Keratinocyte (primary cell): ENCODE data around the gene KSR1. TPM values are rescaled to one million over a fixed set of nuclear protein-coding genes. Genes with fewer than 3 reads are reported as not detected.

Experiments used
- DNase-seq: peaks from one replicate; pipeline ENCODE4 v3.0.0-alpha.2; 2011; ENCODE audit warnings: low read depth, missing footprints, low spot score
- FAIRE-seq: peaks from 2 replicates; lab custom pipeline; 2011; peaks lifted over from hg19 to GRCh38; lab: Jason Lieb, UNC
- H2AFZ ChIP-seq: 2 replicates; pipeline ENCODE4 v1.6.0; 2012; ENCODE audit warnings: low read length, control low read depth, inconsistent platforms; ENCODE audit not compliant: control insufficient read depth
- H3K27ac ChIP-seq: 2 replicates; pipeline ENCODE4 v1.5.1; 2011; ENCODE audit warnings: low read length; ENCODE audit not compliant: control insufficient read depth, insufficient read depth
- H3K27me3 ChIP-seq: 3 replicates; pipeline ENCODE4 v1.6.0; 2011; ENCODE audit warnings: low read length; ENCODE audit not compliant: control insufficient read depth, insufficient read depth; ENCODE audit errors: extremely low read depth
- H3K36me3 ChIP-seq, 2 experiments: 2 replicates in 1 of 2; 3 replicates in 1 of 2; pipeline ENCODE4 v1.5.1; 2011; ENCODE audit warnings: low read length in 2 of 2, mild to moderate bottlenecking in 1 of 2; ENCODE audit not compliant: control insufficient read depth in 2 of 2, insufficient read depth in 2 of 2; ENCODE audit errors: extremely low read depth in 1 of 2
- H3K4me1 ChIP-seq: 3 replicates; pipeline ENCODE4 v1.5.1; 2011; ENCODE audit warnings: low read length; ENCODE audit not compliant: control insufficient read depth, insufficient read depth; ENCODE audit errors: extremely low read depth
- H3K4me2 ChIP-seq: 3 replicates; pipeline ENCODE4 v1.6.0; 2011; ENCODE audit warnings: low read depth, low read length; ENCODE audit not compliant: control insufficient read depth, insufficient read depth; ENCODE audit errors: extremely low read depth
- H3K4me3 ChIP-seq, 3 experiments: fragments of 200-600 bp in 1 of 3; sonication (generic) in 1 of 3; 2 replicates in 2 of 3; 3 replicates in 1 of 3; pipeline ENCODE4 v1.5.1; 2011 to 2016; ENCODE audit warnings: low read length in 3 of 3, mild to moderate bottlenecking in 3 of 3, control low read depth in 2 of 3, inconsistent platforms in 1 of 3, low read depth in 1 of 3, mixed read lengths in 1 of 3, mixed run types in 1 of 3, moderate library complexity in 1 of 3; ENCODE audit not compliant: control insufficient read depth in 2 of 3, insufficient read depth in 2 of 3; ENCODE audit errors: extremely low read depth in 1 of 3
- H3K79me2 ChIP-seq: 2 replicates; pipeline ENCODE4 v1.6.0; 2012; ENCODE audit warnings: low read length; ENCODE audit not compliant: control insufficient read depth, insufficient read depth
- H3K9ac ChIP-seq: 3 replicates; pipeline ENCODE4 v1.6.0; 2011; ENCODE audit warnings: low read length; ENCODE audit not compliant: control insufficient read depth, insufficient read depth; ENCODE audit errors: extremely low read depth
- H3K9me1 ChIP-seq: 3 replicates; pipeline ENCODE4 v1.6.0; 2011; ENCODE audit warnings: low read length; ENCODE audit not compliant: control insufficient read depth, insufficient read depth; ENCODE audit errors: extremely low read depth
- H3K9me3 ChIP-seq: 2 replicates; pipeline ENCODE4 v1.5.1; 2012; ENCODE audit warnings: low read depth, low read length; ENCODE audit not compliant: control insufficient read depth
- H4K20me1 ChIP-seq: 3 replicates; pipeline ENCODE4 v1.6.0; 2011; ENCODE audit warnings: low read length; ENCODE audit not compliant: control insufficient read depth, insufficient read depth; ENCODE audit errors: extremely low read depth
- EZH2 ChIP-seq: IDR thresholded peaks from one replicate; pipeline ENCODE4 v1.6.1; 2012; ENCODE audit warnings: inconsistent platforms, mild to moderate bottlenecking, low read length, moderate library complexity
- dilution Hi-C: fragments of 300-500 bp; cut with MboI; formaldehyde crosslinking; loops from one replicate; pipeline ENCODE4 v1.7.0; 2020; ENCODE audit warnings: low sequenced_read_pairs; ENCODE audit not compliant: extremely low pct_ligation_motif_present
- polyA plus RNA-seq, 5 experiments: library from polyadenylated mRNA; depleted of rRNA in 3 of 5; stranded (reverse) in 3 of 5; stranded (forward) in 1 of 5; unstranded in 1 of 5; fragments of >200 nt; gene quantifications; 1 replicate in 1 of 5; 2 replicates in 3 of 5; 3 replicates in 1 of 5; pipeline versions ENCODE4 v1.2.1 to v1.2.3, GENCODE V29; 2011 to 2012; ENCODE audit warnings: missing spikeins in 2 of 5, low read depth in 1 of 5, low replicate concordance in 1 of 5
- TF ChIP-seq, protein P1 (sequence below), 3 experiments: IDR thresholded peaks in 1 of 3; conservative IDR thresholded peaks in 1 of 3; optimal IDR thresholded peaks in 1 of 3; 2 replicates in 2 of 3; 3 replicates in 1 of 3; pipeline versions ENCODE3 to v1.5.1; 2011; ENCODE audit warnings: low read length in 3 of 3, mild to moderate bottlenecking in 3 of 3, moderate library complexity in 2 of 3, control low read depth in 1 of 3, inconsistent platforms in 1 of 3; ENCODE audit not compliant: insufficient read depth in 2 of 3; ENCODE audit errors: extremely low read depth in 1 of 3

Gene KSR1
- polyA plus RNA-seq, 1 donor (not counting 4 experiments of a cell fraction or from before 2014, with no cell fraction given): 1.3 TPM

DNA sequence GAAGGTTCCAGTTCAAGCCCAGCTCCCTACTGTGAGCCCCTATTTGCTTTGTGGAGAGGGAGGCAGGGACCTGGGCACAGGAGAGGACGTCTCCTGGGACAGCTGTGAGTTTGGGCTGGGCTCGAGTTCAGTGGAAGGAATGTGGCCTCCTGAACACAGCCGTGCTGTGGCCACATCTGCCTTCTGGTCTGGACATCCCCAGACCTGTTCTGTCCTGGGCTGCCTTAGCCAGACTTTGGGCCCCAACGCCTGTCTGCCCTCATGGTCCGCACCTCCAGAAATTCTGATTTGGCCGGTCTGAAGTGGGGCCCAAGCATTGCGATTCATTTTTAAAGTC, 114.3 kb downstream of the KSR1 start:
- no peak overlapping the region for H3K9ac ChIP-seq
- no peaks in the 10 kb centered on the region for H3K9me3 ChIP-seq
- H3K4me3 ChIP-seq: no peak overlapping the region
- H2AFZ ChIP-seq: no peak overlapping the region
- H3K36me3 ChIP-seq: no peaks in the 10 kb centered on the region
- FAIRE-seq: no peak
- H4K20me1 ChIP-seq: no peaks in the 10 kb centered on the region
- TF ChIP-seq EZH2: no peak
- TF ChIP-seq, protein P1, sequence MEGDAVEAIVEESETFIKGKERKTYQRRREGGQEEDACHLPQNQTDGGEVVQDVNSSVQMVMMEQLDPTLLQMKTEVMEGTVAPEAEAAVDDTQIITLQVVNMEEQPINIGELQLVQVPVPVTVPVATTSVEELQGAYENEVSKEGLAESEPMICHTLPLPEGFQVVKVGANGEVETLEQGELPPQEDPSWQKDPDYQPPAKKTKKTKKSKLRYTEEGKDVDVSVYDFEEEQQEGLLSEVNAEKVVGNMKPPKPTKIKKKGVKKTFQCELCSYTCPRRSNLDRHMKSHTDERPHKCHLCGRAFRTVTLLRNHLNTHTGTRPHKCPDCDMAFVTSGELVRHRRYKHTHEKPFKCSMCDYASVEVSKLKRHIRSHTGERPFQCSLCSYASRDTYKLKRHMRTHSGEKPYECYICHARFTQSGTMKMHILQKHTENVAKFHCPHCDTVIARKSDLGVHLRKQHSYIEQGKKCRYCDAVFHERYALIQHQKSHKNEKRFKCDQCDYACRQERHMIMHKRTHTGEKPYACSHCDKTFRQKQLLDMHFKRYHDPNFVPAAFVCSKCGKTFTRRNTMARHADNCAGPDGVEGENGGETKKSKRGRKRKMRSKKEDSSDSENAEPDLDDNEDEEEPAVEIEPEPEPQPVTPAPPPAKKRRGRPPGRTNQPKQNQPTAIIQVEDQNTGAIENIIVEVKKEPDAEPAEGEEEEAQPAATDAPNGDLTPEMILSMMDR (optimal IDR thresholded peaks at IDR 0.05 in 1 of 3, IDR thresholded peaks at IDR 0.05 in 1 of 3, conservative IDR thresholded peaks at IDR 0.05 in 1 of 3; ENCODE audit: extremely low read depth in 1 of 3, insufficient read depth in 2 of 3, low read length in 3 of 3): no peak
- no peak overlapping the region for H3K4me2 ChIP-seq
- dilution Hi-C loops: no loop called here
- no peak overlapping the region for H3K27ac ChIP-seq
- no peaks in the 10 kb centered on the region for H3K9me1 ChIP-seq
- no peaks in the 10 kb centered on the region for H3K79me2 ChIP-seq
- no peaks in the 10 kb centered on the region for H3K27me3 ChIP-seq
- no peak for DNase-seq
- H3K4me1 ChIP-seq: no peaks in the 10 kb centered on the region

DNA sequence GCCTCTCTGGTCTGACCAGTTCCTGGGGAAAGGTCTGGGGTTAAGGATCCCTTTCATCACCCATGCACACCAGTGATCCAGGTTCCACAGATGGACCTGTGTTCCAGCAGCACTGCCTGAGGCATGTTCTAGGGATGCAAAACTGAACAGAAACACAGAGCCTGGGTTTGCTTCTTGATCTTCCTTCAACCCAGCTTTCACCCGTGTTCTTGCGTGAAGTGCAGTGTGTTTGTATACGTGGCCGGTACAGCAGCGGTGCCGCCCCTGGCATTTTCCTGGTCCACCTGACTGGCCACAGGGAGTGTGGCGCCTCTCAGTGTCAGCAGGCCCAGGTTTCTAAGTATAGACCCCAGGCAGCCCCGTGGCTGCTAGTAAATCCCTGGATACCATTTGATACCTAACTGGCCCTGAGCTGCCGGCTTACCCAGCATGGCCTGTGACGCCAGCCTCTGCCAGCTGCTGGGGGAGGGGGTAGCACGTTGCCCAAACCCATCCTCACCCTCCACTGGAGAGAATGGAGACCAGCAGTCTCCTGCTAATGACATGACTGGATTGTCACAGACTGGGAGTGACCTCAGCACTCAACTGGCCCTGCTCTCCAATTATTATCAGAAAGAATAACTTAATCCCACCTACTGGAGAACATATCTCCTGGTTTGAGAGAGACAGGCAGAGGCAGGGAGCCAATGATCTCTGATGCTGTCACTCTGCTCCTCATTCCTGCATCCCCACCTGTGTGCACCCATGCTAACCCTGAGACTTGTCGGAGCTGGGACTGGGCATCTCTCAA, 115.5 kb downstream of the KSR1 start:
- H3K27ac ChIP-seq: no peak overlapping the region

More for the DNA sequence above, 115.5 kb downstream of the KSR1 start:
- H4K20me1 ChIP-seq: no peaks in the 10 kb centered on the region
- H3K9me3 ChIP-seq: no peaks in the 10 kb centered on the region
- no peaks in the 10 kb centered on the region for H3K79me2 ChIP-seq
- no peak overlapping the region for H3K4me2 ChIP-seq
- H3K4me3 ChIP-seq: no peak overlapping the region
- no peak overlapping the region for H3K9ac ChIP-seq
- H3K27me3 ChIP-seq: no peaks in the 10 kb centered on the region
- dilution Hi-C loops: no loop called here
- TF ChIP-seq, protein P1 (optimal IDR thresholded peaks at IDR 0.05 in 1 of 3, IDR thresholded peaks at IDR 0.05 in 1 of 3, conservative IDR thresholded peaks at IDR 0.05 in 1 of 3; ENCODE audit: extremely low read depth in 1 of 3, insufficient read depth in 2 of 3, low read length in 3 of 3): no peak
- TF ChIP-seq EZH2: no peak
- H3K36me3 ChIP-seq: no peaks in the 10 kb centered on the region
- DNase-seq: no peak
- H2AFZ ChIP-seq: no peak overlapping the region
- no peaks in the 10 kb centered on the region for H3K4me1 ChIP-seq
- no peak for FAIRE-seq
- no peaks in the 10 kb centered on the region for H3K9me1 ChIP-seq
